Keratinocyte (primary cell): Measurements from ENCODE around the gene AP2A2. TPM values are rescaled to one million over a fixed set of nuclear protein-coding genes. Genes with fewer than 3 reads are reported as not detected.

Experiments used
- DNase-seq: peaks from one replicate; pipeline ENCODE4 v3.0.0-alpha.2; 2011; ENCODE audit warnings: low read depth, missing footprints, low spot score
- FAIRE-seq: peaks from 2 replicates; lab custom pipeline; 2011; peaks lifted over from hg19 to GRCh38; lab: Jason Lieb, UNC
- H2AFZ ChIP-seq: 2 replicates; pipeline ENCODE4 v1.6.0; 2012; ENCODE audit warnings: low read length, control low read depth, inconsistent platforms; ENCODE audit not compliant: control insufficient read depth
- H3K27ac ChIP-seq: 2 replicates; pipeline ENCODE4 v1.5.1; 2011; ENCODE audit warnings: low read length; ENCODE audit not compliant: control insufficient read depth, insufficient read depth
- H3K27me3 ChIP-seq: 3 replicates; pipeline ENCODE4 v1.6.0; 2011; ENCODE audit warnings: low read length; ENCODE audit not compliant: control insufficient read depth, insufficient read depth; ENCODE audit errors: extremely low read depth
- H3K36me3 ChIP-seq, 2 experiments: 2 replicates in 1 of 2; 3 replicates in 1 of 2; pipeline ENCODE4 v1.5.1; 2011; ENCODE audit warnings: low read length in 2 of 2, mild to moderate bottlenecking in 1 of 2; ENCODE audit not compliant: control insufficient read depth in 2 of 2, insufficient read depth in 2 of 2; ENCODE audit errors: extremely low read depth in 1 of 2
- H3K4me1 ChIP-seq: 3 replicates; pipeline ENCODE4 v1.5.1; 2011; ENCODE audit warnings: low read length; ENCODE audit not compliant: control insufficient read depth, insufficient read depth; ENCODE audit errors: extremely low read depth
- H3K4me2 ChIP-seq: 3 replicates; pipeline ENCODE4 v1.6.0; 2011; ENCODE audit warnings: low read depth, low read length; ENCODE audit not compliant: control insufficient read depth, insufficient read depth; ENCODE audit errors: extremely low read depth
- H3K4me3 ChIP-seq, 3 experiments: fragments of 200-600 bp in 1 of 3; sonication (generic) in 1 of 3; 2 replicates in 2 of 3; 3 replicates in 1 of 3; pipeline ENCODE4 v1.5.1; 2011 to 2016; ENCODE audit warnings: low read length in 3 of 3, mild to moderate bottlenecking in 3 of 3, control low read depth in 2 of 3, inconsistent platforms in 1 of 3, low read depth in 1 of 3, mixed read lengths in 1 of 3, mixed run types in 1 of 3, moderate library complexity in 1 of 3; ENCODE audit not compliant: control insufficient read depth in 2 of 3, insufficient read depth in 2 of 3; ENCODE audit errors: extremely low read depth in 1 of 3
- H3K79me2 ChIP-seq: 2 replicates; pipeline ENCODE4 v1.6.0; 2012; ENCODE audit warnings: low read length; ENCODE audit not compliant: control insufficient read depth, insufficient read depth
- H3K9ac ChIP-seq: 3 replicates; pipeline ENCODE4 v1.6.0; 2011; ENCODE audit warnings: low read length; ENCODE audit not compliant: control insufficient read depth, insufficient read depth; ENCODE audit errors: extremely low read depth
- H3K9me1 ChIP-seq: 3 replicates; pipeline ENCODE4 v1.6.0; 2011; ENCODE audit warnings: low read length; ENCODE audit not compliant: control insufficient read depth, insufficient read depth; ENCODE audit errors: extremely low read depth
- H3K9me3 ChIP-seq: 2 replicates; pipeline ENCODE4 v1.5.1; 2012; ENCODE audit warnings: low read depth, low read length; ENCODE audit not compliant: control insufficient read depth
- H4K20me1 ChIP-seq: 3 replicates; pipeline ENCODE4 v1.6.0; 2011; ENCODE audit warnings: low read length; ENCODE audit not compliant: control insufficient read depth, insufficient read depth; ENCODE audit errors: extremely low read depth
- EZH2 ChIP-seq: IDR thresholded peaks from one replicate; pipeline ENCODE4 v1.6.1; 2012; ENCODE audit warnings: inconsistent platforms, mild to moderate bottlenecking, low read length, moderate library complexity
- dilution Hi-C: fragments of 300-500 bp; cut with MboI; formaldehyde crosslinking; loops from one replicate; pipeline ENCODE4 v1.7.0; 2020; ENCODE audit warnings: low sequenced_read_pairs; ENCODE audit not compliant: extremely low pct_ligation_motif_present
- polyA plus RNA-seq, 5 experiments: library from polyadenylated mRNA; depleted of rRNA in 3 of 5; stranded (reverse) in 3 of 5; stranded (forward) in 1 of 5; unstranded in 1 of 5; fragments of >200 nt; gene quantifications; 1 replicate in 1 of 5; 2 replicates in 3 of 5; 3 replicates in 1 of 5; pipeline versions ENCODE4 v1.2.1 to v1.2.3, GENCODE V29; 2011 to 2012; ENCODE audit warnings: missing spikeins in 2 of 5, low read depth in 1 of 5, low replicate concordance in 1 of 5
- TF ChIP-seq, protein P1 (sequence below), 3 experiments: IDR thresholded peaks in 1 of 3; conservative IDR thresholded peaks in 1 of 3; optimal IDR thresholded peaks in 1 of 3; 2 replicates in 2 of 3; 3 replicates in 1 of 3; pipeline versions ENCODE3 to v1.5.1; 2011; ENCODE audit warnings: low read length in 3 of 3, mild to moderate bottlenecking in 3 of 3, moderate library complexity in 2 of 3, control low read depth in 1 of 3, inconsistent platforms in 1 of 3; ENCODE audit not compliant: insufficient read depth in 2 of 3; ENCODE audit errors: extremely low read depth in 1 of 3

AP2A2 gene
- polyA plus RNA-seq, 1 donor (not counting 4 experiments of a cell fraction or from before 2014, with no cell fraction given), result 47.8 TPM

DNA sequence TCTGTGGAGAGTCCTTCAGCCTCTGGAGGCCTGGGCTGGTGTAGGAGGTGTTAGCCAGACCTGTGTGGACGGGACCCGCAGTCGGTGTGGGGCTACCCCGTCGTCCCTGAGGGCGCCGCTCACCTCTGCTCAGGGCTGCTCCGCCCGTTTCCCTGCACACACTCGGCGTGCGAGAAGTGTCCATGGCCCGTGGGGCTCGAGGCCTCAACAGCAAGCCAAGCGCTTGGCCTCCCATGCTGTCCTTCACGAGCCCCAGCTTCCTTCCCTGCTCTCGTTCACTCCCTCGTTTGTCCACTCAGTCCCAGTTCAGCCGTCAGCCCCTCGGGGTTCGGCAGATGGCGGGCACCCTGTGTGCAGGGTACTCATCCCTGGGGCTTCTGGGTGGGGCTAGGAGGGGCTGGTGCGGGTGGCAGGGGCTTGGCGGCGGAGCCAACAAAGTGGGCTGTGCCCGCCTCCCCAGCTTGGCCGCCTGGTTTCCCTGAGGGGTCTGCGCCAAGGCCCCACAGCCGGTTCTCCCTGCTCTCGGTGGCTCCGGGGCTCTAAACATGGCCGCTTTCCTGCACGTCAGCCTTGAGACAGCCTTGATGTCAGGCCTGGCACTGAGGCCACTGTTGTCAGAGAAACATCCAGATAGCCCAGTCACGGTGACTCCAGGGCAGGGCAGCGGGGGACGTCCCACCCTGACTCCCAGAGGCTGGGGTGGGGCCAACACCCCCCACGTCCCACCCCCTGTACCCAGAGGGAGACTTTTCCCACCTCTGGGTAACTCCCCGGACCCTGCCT, 107.5 kb downstream of the AP2A2 start:
- no peak overlapping the region for H3K4me3 ChIP-seq
- no peak overlapping the region for H3K4me2 ChIP-seq
- no peak for FAIRE-seq
- H3K27me3 ChIP-seq, result peaks cover 14% of the 10 kb centered on the region
- dilution Hi-C loops, result no loop called here
- H3K27ac ChIP-seq, result no peak overlapping the region
- H3K9me3 ChIP-seq, result no peaks in the 10 kb centered on the region
- no peaks in the 10 kb centered on the region for H3K4me1 ChIP-seq
- TF ChIP-seq, protein P1, sequence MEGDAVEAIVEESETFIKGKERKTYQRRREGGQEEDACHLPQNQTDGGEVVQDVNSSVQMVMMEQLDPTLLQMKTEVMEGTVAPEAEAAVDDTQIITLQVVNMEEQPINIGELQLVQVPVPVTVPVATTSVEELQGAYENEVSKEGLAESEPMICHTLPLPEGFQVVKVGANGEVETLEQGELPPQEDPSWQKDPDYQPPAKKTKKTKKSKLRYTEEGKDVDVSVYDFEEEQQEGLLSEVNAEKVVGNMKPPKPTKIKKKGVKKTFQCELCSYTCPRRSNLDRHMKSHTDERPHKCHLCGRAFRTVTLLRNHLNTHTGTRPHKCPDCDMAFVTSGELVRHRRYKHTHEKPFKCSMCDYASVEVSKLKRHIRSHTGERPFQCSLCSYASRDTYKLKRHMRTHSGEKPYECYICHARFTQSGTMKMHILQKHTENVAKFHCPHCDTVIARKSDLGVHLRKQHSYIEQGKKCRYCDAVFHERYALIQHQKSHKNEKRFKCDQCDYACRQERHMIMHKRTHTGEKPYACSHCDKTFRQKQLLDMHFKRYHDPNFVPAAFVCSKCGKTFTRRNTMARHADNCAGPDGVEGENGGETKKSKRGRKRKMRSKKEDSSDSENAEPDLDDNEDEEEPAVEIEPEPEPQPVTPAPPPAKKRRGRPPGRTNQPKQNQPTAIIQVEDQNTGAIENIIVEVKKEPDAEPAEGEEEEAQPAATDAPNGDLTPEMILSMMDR (optimal IDR thresholded peaks at IDR 0.05 in 1 of 3, IDR thresholded peaks at IDR 0.05 in 1 of 3, conservative IDR thresholded peaks at IDR 0.05 in 1 of 3; ENCODE audit: extremely low read depth in 1 of 3, insufficient read depth in 2 of 3, low read length in 3 of 3), result no peak
- no peak for TF ChIP-seq EZH2
- H3K9ac ChIP-seq, result no peak overlapping the region
- no peaks in the 10 kb centered on the region for H4K20me1 ChIP-seq
- H3K9me1 ChIP-seq, result no peaks in the 10 kb centered on the region
- H2AFZ ChIP-seq, result no peak overlapping the region
- no peaks in the 10 kb centered on the region for H3K36me3 ChIP-seq
- H3K79me2 ChIP-seq, result no peaks in the 10 kb centered on the region
- no peak for DNase-seq

DNA sequence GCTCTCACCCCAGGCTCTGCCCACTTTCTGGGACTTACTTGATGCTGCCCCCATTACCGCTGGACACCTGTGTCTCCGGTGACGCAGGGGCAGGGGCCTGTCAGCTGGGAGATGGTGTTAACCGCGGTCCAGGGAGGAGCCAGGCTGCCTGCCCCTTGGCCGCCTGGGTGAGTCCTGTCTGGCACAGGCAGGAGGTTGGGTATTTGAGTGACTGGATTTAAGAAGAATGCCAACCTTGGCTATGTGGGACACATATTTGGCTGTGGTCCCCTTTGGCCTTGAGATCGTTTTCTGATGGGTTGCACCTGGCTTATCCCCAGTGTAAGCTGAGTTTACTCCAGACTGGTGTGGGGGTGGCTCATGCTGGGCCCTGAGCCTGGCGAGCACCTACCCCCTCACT, 108.3 kb downstream of the AP2A2 start:
- no peaks in the 10 kb centered on the region for H3K9me1 ChIP-seq
- no peak overlapping the region for H3K4me3 ChIP-seq
- dilution Hi-C loops, result no loop called here
- no peaks in the 10 kb centered on the region for H3K9me3 ChIP-seq
- H3K4me1 ChIP-seq, result no peaks in the 10 kb centered on the region
- no peak overlapping the region for H3K4me2 ChIP-seq
- H3K27me3 ChIP-seq, result peaks cover 14% of the 10 kb centered on the region
- DNase-seq, result no peak
- FAIRE-seq, result no peak
- H3K9ac ChIP-seq, result no peak overlapping the region
- no peak overlapping the region for H3K27ac ChIP-seq
- H2AFZ ChIP-seq, result no peak overlapping the region
- H3K79me2 ChIP-seq, result no peaks in the 10 kb centered on the region
- no peaks in the 10 kb centered on the region for H4K20me1 ChIP-seq
- no peaks in the 10 kb centered on the region for H3K36me3 ChIP-seq
- TF ChIP-seq, protein P1 (optimal IDR thresholded peaks at IDR 0.05 in 1 of 3, IDR thresholded peaks at IDR 0.05 in 1 of 3, conservative IDR thresholded peaks at IDR 0.05 in 1 of 3; ENCODE audit: extremely low read depth in 1 of 3, insufficient read depth in 2 of 3, low read length in 3 of 3), result no peak
- no peak for TF ChIP-seq EZH2
